Testis (tissue), 3 donors: Measurements from ENCODE around the gene SPATA13. TPM values are rescaled to one million over a fixed set of nuclear protein-coding genes. Genes with fewer than 3 reads are reported as not detected.
"Not testable (repeated sequence)": the region's sequence is repeated elsewhere in the genome, so short reads cannot be mapped to it uniquely, and the experiment has no call there.

Source experiments
- DNase-seq: peaks from one replicate; pipeline ENCODE4 v3.0.0-alpha.2; 2019
- H3K27ac ChIP-seq, 2 donors: fragments of 200-600 bp; sonication (generic); one replicate each; pipeline ENCODE4 v1.5.1; 2019
- H3K27me3 ChIP-seq: fragments of 200-600 bp; sonication (generic); one replicate; pipeline ENCODE4 v1.5.1; 2019
- H3K36me3 ChIP-seq: fragments of 200-600 bp; sonication (generic); one replicate; pipeline ENCODE4 v1.5.1; 2017; ENCODE audit warnings: low read depth; ENCODE audit errors: missing control alignments
- H3K4me1 ChIP-seq: fragments of 200-600 bp; sonication (generic); one replicate; pipeline ENCODE4 v1.5.1; 2019
- H3K4me3 ChIP-seq, 2 donors: fragments of 200-600 bp; sonication (generic); one replicate each; pipeline ENCODE4 v1.5.1; 2017 to 2019
- H3K9me3 ChIP-seq: fragments of 200-600 bp; sonication (generic); one replicate; pipeline ENCODE4 v1.5.1; 2017
- CTCF ChIP-seq, 3 experiments: fragments of 450-650 bp in 2 of 3; fragments of 200-600 bp in 1 of 3; sonication (generic) in 1 of 3; IDR thresholded peaks; one replicate each; pipeline ENCODE4 v1.5.1; 2016 to 2019; ENCODE audit warnings: antibody characterized with exemption in 3 of 3, mild to moderate bottlenecking in 2 of 3, moderate library complexity in 1 of 3
- POLR2A ChIP-seq: fragments of 450-650 bp; IDR thresholded peaks from one replicate; pipeline ENCODE4 v1.6.1; 2017; ENCODE audit warnings: antibody characterized with exemption, mild to moderate bottlenecking, moderate library complexity
- WGBS, 2 donors: methylation state at CpG; one replicate each; pipeline ENCODE4 v1.1.5; 2018; 5-methylcytosine and 5-hydroxymethylcytosine counted together
- intact Hi-C: fragments of 100-400 bp; cut with DNase I; formaldehyde crosslinking; loops from one replicate; pipeline ENCODE4 v1.15.1; 2023; ENCODE audit warnings: low total_unique reads
- polyA plus RNA-seq: library from polyadenylated mRNA; stranded (reverse); fragments of 350-450 nt; fragmentation: Illumina TruSeq; extraction: RNeasy Lipid Tissue Mini Kit (QIAGEN cat#74804); gene quantifications from one replicate; pipeline ENCODE4 v1.2.3, GENCODE V29; 2014; ENCODE audit warnings: low read depth, low replicate concordance; ENCODE audit not compliant: insufficient read depth
- total RNA-seq, 2 donors: library from RNA; depleted of rRNA; stranded (reverse); fragments of >200 nt; gene quantifications; one replicate each; pipeline ENCODE4 v1.2.3, GENCODE V29; 2016

Gene SPATA13
- total and polyA plus RNA-seq, 3 donors from 2014 or later: 12.9 to 35.6 (median 30.6) TPM

GRCh38 chr13:24199016-24199415 is 38.5 kb downstream of the SPATA13 start:
- Histone ChIP-seq H3K36me3 (no peaks in the 10 kb centered on the region), H3K27ac (no peak overlapping the region), H3K27me3 (no peaks in the 10 kb centered on the region), H3K4me1 (no peaks in the 10 kb centered on the region), H3K9me3 (no peaks in the 10 kb centered on the region), H3K4me3 (no peak overlapping the region)
- DNase-seq: no peak
- WGBS, 2 donors: 94 to 97% methylated on average over 9 of the region's 9 CpGs
- intact Hi-C loops: no loop called here
- TF ChIP-seq CTCF (IDR thresholded peaks at IDR 0.05) (no peak), POLR2A (no peak)

GRCh38 chr13:24202215-24202614 is 41.7 kb downstream of the SPATA13 start:
- H3K36me3 ChIP-seq: no peaks in the 10 kb centered on the region
- intact Hi-C loops: no loop called here
- H3K4me1 ChIP-seq: no peaks in the 10 kb centered on the region
- 87 to 92% methylated on average over 7 of the region's 7 CpGs for whole genome bisulfite sequencing, 2 donors
- no peak for DNase-seq
- TF ChIP-seq CTCF (IDR thresholded peaks at IDR 0.05): no peak
- TF ChIP-seq POLR2A: no peak
- no peak overlapping the region for H3K4me3 ChIP-seq
- no peaks in the 10 kb centered on the region for H3K9me3 ChIP-seq
- no peak overlapping the region for H3K27ac ChIP-seq
- no peaks in the 10 kb centered on the region for H3K27me3 ChIP-seq

- TF ChIP-seq CTCF (IDR thresholded peaks at IDR 0.05) (no peak), POLR2A (no peak)
- WGBS, 2 donors: 50 to 58% methylated on average over 3 of the region's 3 CpGs
- Histone ChIP-seq H3K4me1 (no peaks in the 10 kb centered on the region), H3K9me3 (no peaks in the 10 kb centered on the region), H3K36me3 (no peaks in the 10 kb centered on the region), H3K27me3 (no peaks in the 10 kb centered on the region), H3K27ac (no peak overlapping the region), H3K4me3 (no peak overlapping the region)
- intact Hi-C loops: no loop called here
- no peak for DNase-seq
These were observed 42.8 kb downstream of the SPATA13 start for GRCh38 chr13:24203273-24203672.

- H3K36me3 ChIP-seq: no peaks in the 10 kb centered on the region
- H3K27ac ChIP-seq: no peak overlapping the region
- TF ChIP-seq POLR2A (no peak), CTCF (IDR thresholded peaks at IDR 0.05) (no peak)
- no peak for DNase-seq
- H3K4me3 ChIP-seq: no peak overlapping the region
- no peaks in the 10 kb centered on the region for H3K27me3 ChIP-seq
- H3K9me3 ChIP-seq: no peaks in the 10 kb centered on the region
- 53 to 62% methylated on average over 1 of the region's 1 CpG for whole genome bisulfite sequencing, 2 donors
- H3K4me1 ChIP-seq: no peaks in the 10 kb centered on the region
- intact Hi-C loops: no loop called here
These were observed 43.3 kb downstream of the SPATA13 start for GRCh38 chr13:24203811-24204210.

GRCh38 chr13:24205076-24205475 is 44.6 kb downstream of the SPATA13 start:
- H3K27ac ChIP-seq, H3K36me3 ChIP-seq, H3K4me3 ChIP-seq, DNase-seq, H3K27me3 ChIP-seq, intact Hi-C loops, H3K4me1 ChIP-seq, H3K9me3 ChIP-seq: not testable (repeated sequence)
- 92 to 96% methylated on average over 1 of the region's 1 CpG for WGBS, 2 donors
